ENCODE measurements around the gene CDC42EP2. TPM values are rescaled to one million over a fixed set of nuclear protein-coding genes. Genes with fewer than 3 reads are reported as not detected.
"Not testable (repeated sequence)": the region's sequence is repeated elsewhere in the genome, so short reads cannot be mapped to it uniquely, and the experiment has no call there.

Gene CDC42EP2
- total and polyA plus RNA-seq, 11 donors, result 3.3 to 25.0 (median 10.3) TPM

DNA sequence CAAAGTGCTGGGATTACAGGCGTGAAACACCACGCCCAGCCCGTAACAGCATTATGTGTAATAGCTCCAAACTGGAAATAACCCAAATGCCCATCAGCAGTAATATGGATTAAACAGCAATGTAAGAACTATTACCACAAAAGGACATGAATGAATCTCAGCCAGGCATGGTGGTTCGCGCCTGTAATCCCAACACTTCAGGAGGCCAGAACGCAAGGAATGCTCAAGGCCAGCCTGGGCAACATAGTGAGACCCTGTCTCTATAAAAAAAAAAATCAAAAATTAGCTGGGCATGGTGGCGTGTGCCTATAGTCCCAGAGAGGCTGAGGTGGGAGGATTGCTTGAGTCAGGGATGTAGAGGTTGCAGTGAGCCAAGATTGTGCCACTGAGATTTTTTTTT, 15.9 kb downstream of the CDC42EP2 start:
- no peaks in the 10 kb centered on the region for H3K27me3 ChIP-seq
- 84 to 86% (median 85%) methylated on average over 7 of the region's 7 CpGs for WGBS, 4 donors
- no peaks in the 10 kb centered on the region for H3K9me3 ChIP-seq
- H3K36me3 ChIP-seq, result no peaks in the 10 kb centered on the region
- TF ChIP-seq CTCF (IDR thresholded peaks at IDR 0.05), result no peak
- no peak for TF ChIP-seq POLR2A (IDR thresholded peaks at IDR 0.05)
- H3K4me3 ChIP-seq, result no peak overlapping the region
- DNase-seq (no peak), ATAC-seq (no peak)
- peaks cover 0 to 30% (median 15%) of the 10 kb centered on the region in 12 donors for H3K4me1 ChIP-seq
- H3K27ac ChIP-seq, result no peak overlapping the region
- intact Hi-C loops (cut with DNase I), result loop anchor here in 2 of 10 donors (1.0 to 10.0 kb wide), 4 partner anchors 15 to 216 kb away; partner anchors contain the start of genes POLA2 (in 1 of the 2), TM7SF2 (in 1 of the 2) and ZNHIT2 (in 1 of the 2)

DNA sequence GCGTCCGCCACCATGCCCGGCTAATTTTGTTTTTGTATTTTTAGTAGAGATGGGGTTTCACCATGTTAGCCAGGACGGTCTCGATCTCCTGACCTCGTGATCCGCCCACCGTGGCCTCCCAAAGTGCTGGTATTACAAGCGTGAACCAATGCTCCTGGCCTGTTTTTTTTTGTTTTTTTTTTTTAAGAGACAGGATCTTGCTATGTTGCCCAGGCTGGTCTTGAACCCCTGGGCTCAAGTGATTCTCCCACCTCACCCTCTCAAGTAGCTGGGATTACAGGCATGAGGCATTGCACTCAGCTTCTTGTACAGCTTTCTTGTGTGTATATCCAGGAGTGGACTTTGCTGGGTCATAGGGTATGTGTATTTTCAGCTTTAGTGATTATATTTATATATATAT, 17.9 kb downstream of the CDC42EP2 start:
- DNase-seq, H3K27ac ChIP-seq, ATAC-seq, H3K9me3 ChIP-seq, H3K4me3 ChIP-seq, H3K27me3 ChIP-seq, H3K36me3 ChIP-seq: not testable (repeated sequence)
- 87 to 96% (median 91%) methylated on average over 9 of the region's 9 CpGs for WGBS, 4 donors
- intact Hi-C loops (cut with DNase I), result loop anchor here in 2 of 10 donors (2.0 to 10.0 kb wide), 3 partner anchors 16 to 218 kb away; partner anchors contain the start of genes POLA2 (in 1 of the 2), TM7SF2 (in 1 of the 2) and ZNHIT2 (in 1 of the 2)
- H3K4me1 ChIP-seq, result peaks cover 0 to 34% (median 20%) of the 10 kb centered on the region in 12 donors

GRCh38 chr11:65334696-65335295, 20.1 kb downstream of the CDC42EP2 start:
- H3K4me1 ChIP-seq, result peaks cover 0 to 40% (median 27%) of the 10 kb centered on the region in 12 donors
- ATAC-seq (no peak), DNase-seq (no peak)
- H3K9me3 ChIP-seq, result no peaks in the 10 kb centered on the region
- H3K36me3 ChIP-seq, result peaks cover 0 to 28% (median 12%) of the 10 kb centered on the region in 9 donors
- intact Hi-C loops (cut with DNase I), result loop anchor here in 2 of 10 donors (5.0 to 10.0 kb wide), 2 partner anchors 72 to 220 kb away; partner anchors contain the start of genes POLA2 (in 1 of the 2), TM7SF2 (in 1 of the 2) and ZNHIT2 (in 1 of the 2)
- peak overlapping the region in 11 of 12 donors; percentile 63 to 96 (median 89) for H3K27ac ChIP-seq
- TF ChIP-seq CTCF (IDR thresholded peaks at IDR 0.05) (no peak), POLR2A (IDR thresholded peaks at IDR 0.05) (no peak)
- WGBS, 4 donors, result 14 to 20% (median 18%) methylated on average over 5 of the region's 5 CpGs
- H3K4me3 ChIP-seq, result peak overlapping the region; percentile 71 to 97 (median 85)
- no peaks in the 10 kb centered on the region for H3K27me3 ChIP-seq

GRCh38 chr11:65338676-65339075, 24.0 kb downstream of the CDC42EP2 start:
- DNase-seq, result no peak
- intact Hi-C loops (cut with DNase I), result loop anchor here in 1 of 10 donors (10.0 kb wide), 1 partner anchor 224 kb away; the partner anchor contains the start of genes TM7SF2 and ZNHIT2
- Histone ChIP-seq H3K4me1 (peaks cover 0 to 68% (median 26%) of the 10 kb centered on the region in 12 donors), H3K9me3 (no peaks in the 10 kb centered on the region), H3K4me3 (no peak overlapping the region), H3K36me3 (peaks cover 0 to 66% (median 49%) of the 10 kb centered on the region in 9 donors), H3K27me3 (no peaks in the 10 kb centered on the region), H3K27ac (no peak overlapping the region)
- ATAC-seq, result no peak
- TF ChIP-seq CTCF (IDR thresholded peaks at IDR 0.05), result no peak
- no peak for TF ChIP-seq POLR2A (IDR thresholded peaks at IDR 0.05)
- WGBS, 4 donors, result 70 to 81% (median 77%) methylated on average over 7 of the region's 7 CpGs
